Fibroblast of mammary gland (primary cell): ENCODE measurements around the gene NF1.

Source experiments
- DNase-seq: peaks from one replicate; pipeline ENCODE4 v3.0.0-alpha.2; 2010; ENCODE audit warnings: low read depth
- H3K4me3 ChIP-seq: 2 replicates; pipeline ENCODE4 v1.5.1; 2011; ENCODE audit warnings: low read depth, mild to moderate bottlenecking, low read length, moderate library complexity; ENCODE audit not compliant: control insufficient read depth
- TF ChIP-seq, protein P1 (sequence below): conservative IDR thresholded peaks from 2 replicates; pipeline ENCODE4 v1.5.1; 2011; ENCODE audit warnings: low read depth, low read length, inconsistent platforms; ENCODE audit not compliant: control insufficient read depth, insufficient read depth

NF1 gene

DNA sequence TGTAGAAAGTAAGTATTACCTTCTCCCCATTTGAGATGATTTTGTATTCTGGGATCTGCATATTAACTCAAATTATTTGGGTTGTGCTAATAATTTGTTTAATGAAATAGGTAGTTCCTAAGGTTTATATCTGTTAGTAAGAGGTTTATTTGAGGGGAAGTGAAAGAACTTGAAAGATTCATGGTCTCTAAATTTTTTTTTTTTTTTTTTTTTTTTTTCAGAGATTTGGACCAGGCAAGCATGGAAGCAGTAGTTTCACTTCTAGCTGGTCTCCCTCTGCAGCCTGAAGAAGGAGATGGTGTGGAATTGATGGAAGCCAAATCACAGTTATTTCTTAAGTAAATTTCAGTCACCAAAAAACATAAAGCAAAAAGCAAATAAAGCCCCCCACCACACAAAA lies 137.1 kb downstream of the NF1 start:
- TF ChIP-seq, protein P1, sequence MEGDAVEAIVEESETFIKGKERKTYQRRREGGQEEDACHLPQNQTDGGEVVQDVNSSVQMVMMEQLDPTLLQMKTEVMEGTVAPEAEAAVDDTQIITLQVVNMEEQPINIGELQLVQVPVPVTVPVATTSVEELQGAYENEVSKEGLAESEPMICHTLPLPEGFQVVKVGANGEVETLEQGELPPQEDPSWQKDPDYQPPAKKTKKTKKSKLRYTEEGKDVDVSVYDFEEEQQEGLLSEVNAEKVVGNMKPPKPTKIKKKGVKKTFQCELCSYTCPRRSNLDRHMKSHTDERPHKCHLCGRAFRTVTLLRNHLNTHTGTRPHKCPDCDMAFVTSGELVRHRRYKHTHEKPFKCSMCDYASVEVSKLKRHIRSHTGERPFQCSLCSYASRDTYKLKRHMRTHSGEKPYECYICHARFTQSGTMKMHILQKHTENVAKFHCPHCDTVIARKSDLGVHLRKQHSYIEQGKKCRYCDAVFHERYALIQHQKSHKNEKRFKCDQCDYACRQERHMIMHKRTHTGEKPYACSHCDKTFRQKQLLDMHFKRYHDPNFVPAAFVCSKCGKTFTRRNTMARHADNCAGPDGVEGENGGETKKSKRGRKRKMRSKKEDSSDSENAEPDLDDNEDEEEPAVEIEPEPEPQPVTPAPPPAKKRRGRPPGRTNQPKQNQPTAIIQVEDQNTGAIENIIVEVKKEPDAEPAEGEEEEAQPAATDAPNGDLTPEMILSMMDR, result no peak
- DNase-seq, result no peak
- H3K4me3 ChIP-seq, result no peak overlapping the region

DNA sequence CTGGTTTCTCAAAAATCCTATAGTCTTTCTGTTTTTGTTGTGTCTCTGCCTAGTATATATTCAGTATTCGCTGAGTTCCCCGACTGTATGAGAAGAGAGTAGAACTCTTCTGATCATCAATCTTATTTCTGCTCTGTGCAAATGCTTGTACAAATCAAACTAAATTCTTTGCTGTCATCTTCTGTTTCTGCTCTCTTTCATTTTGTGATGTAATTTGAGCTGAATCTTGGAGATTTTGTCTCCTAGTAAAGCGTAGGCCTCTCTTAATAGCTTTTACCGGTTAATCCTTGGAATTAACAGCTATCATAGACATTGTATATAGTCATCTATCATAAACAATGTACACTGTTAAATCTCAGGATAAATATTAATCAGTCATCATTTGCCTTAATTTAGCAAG lies 140.3 kb downstream of the NF1 start:
- no peak for DNase-seq
- no peak overlapping the region for H3K4me3 ChIP-seq
- TF ChIP-seq, protein P1, result no peak

DNA sequence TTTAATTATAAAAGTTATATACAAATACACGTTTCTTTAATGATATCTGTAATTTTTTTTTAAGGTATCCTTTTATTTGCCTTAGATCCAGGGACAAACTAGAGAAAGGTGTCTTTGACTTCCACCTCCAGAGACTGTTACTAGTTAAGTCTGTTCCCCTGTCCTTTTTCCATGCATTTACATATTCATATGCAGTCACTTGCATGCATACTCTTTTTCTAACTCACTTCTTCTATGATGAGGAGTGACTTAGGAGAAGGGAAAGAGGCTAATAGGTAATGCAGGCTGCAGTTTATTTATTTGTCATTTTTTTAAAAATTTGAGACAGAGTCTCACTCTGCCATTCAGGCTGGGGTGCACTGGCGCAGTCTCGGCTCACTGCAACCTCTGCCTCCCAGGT lies 141.4 kb downstream of the NF1 start:
- no peak overlapping the region for H3K4me3 ChIP-seq
- TF ChIP-seq, protein P1, result no peak
- DNase-seq, result no peak

DNA sequence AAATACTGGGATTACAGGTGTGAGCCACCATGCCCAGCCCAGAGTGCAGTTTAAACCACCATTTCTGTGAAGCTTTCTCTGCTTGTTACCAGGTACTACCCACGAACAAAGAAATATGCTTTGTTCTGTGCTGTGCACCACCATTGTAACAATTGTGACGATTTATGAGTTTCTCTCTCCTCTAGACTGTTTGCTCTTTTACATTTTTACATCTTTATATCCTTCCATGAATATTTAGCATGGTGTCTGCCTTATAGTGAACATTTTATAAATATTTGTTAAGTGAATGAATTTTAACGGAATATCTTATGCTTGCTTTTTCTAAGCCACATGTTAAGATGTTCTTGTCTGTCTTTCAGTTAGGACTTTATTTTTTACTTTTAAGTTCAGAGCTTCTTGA lies 141.9 kb downstream of the NF1 start:
- no peak for DNase-seq
- no peak overlapping the region for H3K4me3 ChIP-seq
- TF ChIP-seq, protein P1, result no peak

DNA sequence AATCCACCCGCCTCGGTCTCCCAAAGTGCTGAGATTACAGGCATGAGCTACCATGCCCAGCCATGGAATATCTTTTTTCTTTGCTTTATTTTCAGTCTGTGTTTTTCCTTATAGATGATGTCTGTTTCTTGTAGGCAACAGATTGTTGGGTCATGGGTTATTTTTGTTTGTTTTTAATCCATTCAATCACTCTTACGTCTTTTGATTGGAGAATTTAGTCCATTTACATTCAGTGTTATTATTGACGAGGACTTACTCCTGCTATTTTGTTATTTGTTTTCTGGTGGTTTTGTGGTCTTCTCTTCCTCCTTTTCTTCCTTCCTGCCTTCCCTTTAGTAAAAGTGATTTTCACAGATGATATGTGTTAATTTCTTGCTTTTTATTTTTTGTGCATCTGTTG lies 146.3 kb downstream of the NF1 start:
- DNase-seq, result no peak
- TF ChIP-seq, protein P1, result no peak
- H3K4me3 ChIP-seq, result no peak overlapping the region

DNA sequence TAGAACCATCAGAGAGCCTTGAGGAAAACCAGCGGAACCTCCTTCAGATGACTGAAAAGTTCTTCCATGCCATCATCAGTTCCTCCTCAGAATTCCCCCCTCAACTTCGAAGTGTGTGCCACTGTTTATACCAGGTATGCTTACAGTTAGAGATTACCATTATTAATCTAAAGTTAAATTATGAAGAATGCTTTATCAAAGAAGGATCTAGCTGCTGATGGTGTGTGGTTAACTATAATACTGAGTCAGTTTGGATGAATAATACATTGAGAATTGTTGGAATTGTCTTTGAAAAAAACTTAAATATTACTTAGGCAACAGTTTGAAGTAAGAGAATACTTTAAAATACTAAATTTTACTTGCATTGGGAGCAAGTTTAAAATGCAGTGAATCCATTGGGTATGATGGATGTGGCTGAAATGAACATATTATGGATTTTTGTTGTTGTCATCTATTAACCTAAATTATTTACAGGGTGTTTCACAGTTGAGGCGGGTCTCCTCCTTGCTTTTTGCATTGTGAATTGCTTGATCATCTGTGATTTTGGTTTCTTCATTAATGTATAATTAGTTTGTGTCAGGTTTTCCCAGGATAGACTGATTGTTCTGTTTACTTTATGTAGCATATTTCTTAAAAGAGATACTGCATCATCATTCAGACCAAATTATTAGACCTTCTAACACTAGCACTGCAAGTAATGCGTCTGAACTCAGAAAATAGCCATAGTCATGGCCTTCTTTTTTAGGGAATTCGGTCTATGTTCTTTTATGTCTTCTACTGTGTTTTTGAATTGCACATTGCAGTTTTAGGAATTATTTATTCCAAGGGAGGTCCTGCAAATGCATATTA lies 154.4 kb downstream of the NF1 start:
- DNase-seq, result peak; percentile 50
- TF ChIP-seq, protein P1, result no peak
- H3K4me3 ChIP-seq, result no peak overlapping the region

DNA sequence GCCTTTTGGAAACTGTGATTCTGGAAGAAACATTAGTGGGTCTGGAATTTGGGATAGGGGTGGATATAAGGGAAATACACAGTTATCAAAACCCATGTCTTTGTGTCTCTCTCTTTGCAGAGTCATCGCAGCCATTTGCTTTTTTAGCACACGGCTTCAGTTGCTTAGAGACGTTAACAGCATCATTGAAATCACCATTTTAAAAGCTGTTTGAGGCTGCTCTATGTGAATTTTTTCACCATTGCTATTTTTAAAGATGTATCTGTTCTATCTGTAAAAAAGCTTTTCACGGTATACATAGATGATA lies 155.0 kb downstream of the NF1 start:
- H3K4me3 ChIP-seq, result no peak overlapping the region
- no peak for DNase-seq
- TF ChIP-seq, protein P1, result no peak
